IMR-90 (cell line): Measurements from ENCODE around the gene GNB1L.

Experiments
- BHLHE40 ChIP-seq: fragments of 150-350 bp; IDR thresholded peaks from 2 replicates; pipeline ENCODE4 v1.6.1; 2016; ENCODE audit warnings: mild to moderate bottlenecking, low read depth, low read length
- CEBPB ChIP-seq: IDR thresholded peaks from 2 replicates; pipeline ENCODE4 v1.6.1; 2012; ENCODE audit warnings: low read depth, low read length, improper control_type of control experiment
- CHD1 ChIP-seq: IDR thresholded peaks from 2 replicates; pipeline ENCODE4 v1.6.1; 2012; ENCODE audit warnings: low read depth, low read length, improper control_type of control experiment
- CTCF ChIP-seq: conservative IDR thresholded peaks from 2 replicates; pipeline ENCODE4 v1.5.1; 2012; ENCODE audit warnings: mild to moderate bottlenecking, low read depth, low read length, improper control_type of control experiment
- ELK1 ChIP-seq: fragments of 150-350 bp; IDR thresholded peaks from 2 replicates; pipeline ENCODE4 v1.6.1; 2016; ENCODE audit warnings: low read depth, mild to moderate bottlenecking, low read length, moderate library complexity, borderline replicate concordance
- FOS ChIP-seq: fragments of 150-350 bp; IDR thresholded peaks from 2 replicates; pipeline ENCODE4 v1.6.1; 2016; ENCODE audit warnings: low read depth, low read length
- MAFK ChIP-seq: IDR thresholded peaks from 2 replicates; pipeline ENCODE4 v1.6.1; 2012; ENCODE audit warnings: low read depth, low read length, improper control_type of control experiment
- MXI1 ChIP-seq: IDR thresholded peaks from 2 replicates; pipeline ENCODE4 v1.6.1; 2012; ENCODE audit warnings: low read depth, mild to moderate bottlenecking, low read length, moderate library complexity, borderline replicate concordance
- POLR2A ChIP-seq: IDR thresholded peaks from 2 replicates; pipeline ENCODE4 v1.6.1; 2012; ENCODE audit warnings: mild to moderate bottlenecking, low read depth, low read length
- RAD21 ChIP-seq: IDR thresholded peaks from 2 replicates; pipeline ENCODE4 v1.6.1; 2012; ENCODE audit warnings: low read length, improper control_type of control experiment
- RCOR1 ChIP-seq: IDR thresholded peaks from 2 replicates; pipeline ENCODE4 v1.6.1; 2012; ENCODE audit warnings: mild to moderate bottlenecking, low read length, improper control_type of control experiment; ENCODE audit not compliant: insufficient replicate concordance
- RFX5 ChIP-seq: IDR thresholded peaks from 2 replicates; pipeline ENCODE4 v1.8.0; 2012; ENCODE audit warnings: low read depth, mild to moderate bottlenecking, low read length, moderate library complexity
- SMC3 ChIP-seq: fragments of 150-350 bp; IDR thresholded peaks from 2 replicates; pipeline ENCODE4 v1.6.1; 2016; ENCODE audit warnings: low read depth, mild to moderate bottlenecking, antibody characterized with exemption, low read length, moderate library complexity
- USF2 ChIP-seq: fragments of 150-350 bp; IDR thresholded peaks from 2 replicates; pipeline ENCODE4 v1.6.1; 2017; ENCODE audit warnings: mild to moderate bottlenecking, antibody characterized with exemption, low read length, low read depth

- TF ChIP-seq POLR2A: no peak
- TF ChIP-seq USF2: no peak
- no peak for TF ChIP-seq BHLHE40
- TF ChIP-seq CTCF: no peak
- no peak for TF ChIP-seq CEBPB
- TF ChIP-seq FOS: no peak
- no peak for TF ChIP-seq RFX5
- TF ChIP-seq SMC3: no peak
- TF ChIP-seq RCOR1: no peak
- TF ChIP-seq MAFK: no peak
- no peak for TF ChIP-seq MXI1
- TF ChIP-seq CHD1: no peak
- no peak for TF ChIP-seq RAD21
- TF ChIP-seq ELK1: no peak
Observed at GRCh38 chr22:19791894-19792293, 62.8 kb downstream of the GNB1L start.
